KMS-11 (cell line): ENCODE results near the gene UCHL5.

ENCODE experiments used
- H2AFZ ChIP-seq: fragments of 200-600 bp; sonication (generic); 2 replicates; pipeline ENCODE4 v1.6.1; 2016; ENCODE audit warnings: antibody characterized with exemption, mixed run types, low read depth
- H3K27ac ChIP-seq: fragments of 200-600 bp; sonication (generic); 2 replicates; pipeline ENCODE4 v1.6.1; 2016; ENCODE audit warnings: mild to moderate bottlenecking, mixed run types
- H3K27me3 ChIP-seq: fragments of 200-600 bp; sonication (generic); 2 replicates; pipeline ENCODE4 v1.6.1; 2017; ENCODE audit warnings: mild to moderate bottlenecking, low read depth, mixed run types, moderate library complexity; ENCODE audit not compliant: insufficient read depth
- H3K36me3 ChIP-seq: fragments of 200-600 bp; sonication (generic); 2 replicates; pipeline ENCODE4 v1.6.1; 2017; ENCODE audit warnings: mild to moderate bottlenecking, mixed run types; ENCODE audit not compliant: insufficient read depth
- H3K4me1 ChIP-seq: fragments of 200-600 bp; sonication (generic); 2 replicates; pipeline ENCODE4 v1.6.1; 2016; ENCODE audit warnings: mild to moderate bottlenecking, low read depth, mixed run types; ENCODE audit not compliant: poor library complexity, severe bottlenecking
- H3K4me2 ChIP-seq: fragments of 200-600 bp; sonication (generic); 2 replicates; pipeline ENCODE4 v1.7.0; 2016; ENCODE audit warnings: mild to moderate bottlenecking, mixed run types
- H3K4me3 ChIP-seq: fragments of 200-600 bp; sonication (generic); IDR thresholded peaks from 2 replicates; pipeline ENCODE4 v1.6.1; 2017; ENCODE audit warnings: low read depth, low read length, mixed read lengths; ENCODE audit not compliant: insufficient read depth
- H3K79me2 ChIP-seq: fragments of 200-600 bp; sonication (generic); 2 replicates; pipeline ENCODE4 v1.6.1; 2016; ENCODE audit warnings: low read depth, mixed run types; ENCODE audit not compliant: insufficient read depth
- H3K9ac ChIP-seq: fragments of 200-600 bp; sonication (generic); 2 replicates; pipeline ENCODE4 v1.6.1; 2016; ENCODE audit warnings: mild to moderate bottlenecking, mixed run types
- H4K20me1 ChIP-seq: fragments of 200-600 bp; sonication (generic); 2 replicates; pipeline ENCODE4 v1.6.1; 2016; ENCODE audit warnings: mild to moderate bottlenecking, mixed run types; ENCODE audit not compliant: insufficient read depth
- TF ChIP-seq, protein P1 (sequence below): fragments of 200-600 bp; sonication (generic); conservative IDR thresholded peaks from 2 replicates; pipeline ENCODE4 v1.6.1; 2017; ENCODE audit warnings: low read depth, mild to moderate bottlenecking, antibody characterized with exemption, low read length, moderate library complexity, mixed read lengths

UCHL5 gene

DNA sequence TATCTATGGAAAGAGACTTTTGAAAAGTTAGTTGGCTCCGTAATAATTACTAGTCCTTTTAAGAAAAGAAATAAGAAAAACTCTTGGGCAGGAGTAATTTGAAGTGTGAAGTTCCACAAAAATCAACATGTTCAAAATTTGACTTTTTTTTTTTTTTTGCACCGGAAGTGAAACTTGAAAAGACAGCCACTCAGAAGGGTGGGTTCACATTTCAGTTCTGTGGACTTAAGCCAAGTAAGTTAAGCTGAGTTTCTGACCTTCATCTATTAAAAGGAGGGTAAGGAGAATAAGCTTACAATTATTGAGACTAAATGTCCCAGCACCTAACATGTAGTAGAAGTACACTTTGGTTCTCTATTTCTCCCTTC, 11.2 kb upstream of the UCHL5 start:
- Histone ChIP-seq H3K4me3 (no peak overlapping the region), H2AFZ (no peak overlapping the region), H3K4me1 (peaks cover 51% of the 10 kb centered on the region), H3K9ac (no peak overlapping the region; the same call in 1 of the 2 replicates), H3K79me2 (peaks cover 68% of the 10 kb centered on the region), H3K36me3 (no peaks in the 10 kb centered on the region), H3K27ac (peak overlapping the region; percentile 63), H3K27me3 (no peaks in the 10 kb centered on the region), H4K20me1 (no peaks in the 10 kb centered on the region), H3K4me2 (peak overlapping the region; percentile 90)
- TF ChIP-seq, protein P1, sequence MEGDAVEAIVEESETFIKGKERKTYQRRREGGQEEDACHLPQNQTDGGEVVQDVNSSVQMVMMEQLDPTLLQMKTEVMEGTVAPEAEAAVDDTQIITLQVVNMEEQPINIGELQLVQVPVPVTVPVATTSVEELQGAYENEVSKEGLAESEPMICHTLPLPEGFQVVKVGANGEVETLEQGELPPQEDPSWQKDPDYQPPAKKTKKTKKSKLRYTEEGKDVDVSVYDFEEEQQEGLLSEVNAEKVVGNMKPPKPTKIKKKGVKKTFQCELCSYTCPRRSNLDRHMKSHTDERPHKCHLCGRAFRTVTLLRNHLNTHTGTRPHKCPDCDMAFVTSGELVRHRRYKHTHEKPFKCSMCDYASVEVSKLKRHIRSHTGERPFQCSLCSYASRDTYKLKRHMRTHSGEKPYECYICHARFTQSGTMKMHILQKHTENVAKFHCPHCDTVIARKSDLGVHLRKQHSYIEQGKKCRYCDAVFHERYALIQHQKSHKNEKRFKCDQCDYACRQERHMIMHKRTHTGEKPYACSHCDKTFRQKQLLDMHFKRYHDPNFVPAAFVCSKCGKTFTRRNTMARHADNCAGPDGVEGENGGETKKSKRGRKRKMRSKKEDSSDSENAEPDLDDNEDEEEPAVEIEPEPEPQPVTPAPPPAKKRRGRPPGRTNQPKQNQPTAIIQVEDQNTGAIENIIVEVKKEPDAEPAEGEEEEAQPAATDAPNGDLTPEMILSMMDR = peak; percentile 56

DNA sequence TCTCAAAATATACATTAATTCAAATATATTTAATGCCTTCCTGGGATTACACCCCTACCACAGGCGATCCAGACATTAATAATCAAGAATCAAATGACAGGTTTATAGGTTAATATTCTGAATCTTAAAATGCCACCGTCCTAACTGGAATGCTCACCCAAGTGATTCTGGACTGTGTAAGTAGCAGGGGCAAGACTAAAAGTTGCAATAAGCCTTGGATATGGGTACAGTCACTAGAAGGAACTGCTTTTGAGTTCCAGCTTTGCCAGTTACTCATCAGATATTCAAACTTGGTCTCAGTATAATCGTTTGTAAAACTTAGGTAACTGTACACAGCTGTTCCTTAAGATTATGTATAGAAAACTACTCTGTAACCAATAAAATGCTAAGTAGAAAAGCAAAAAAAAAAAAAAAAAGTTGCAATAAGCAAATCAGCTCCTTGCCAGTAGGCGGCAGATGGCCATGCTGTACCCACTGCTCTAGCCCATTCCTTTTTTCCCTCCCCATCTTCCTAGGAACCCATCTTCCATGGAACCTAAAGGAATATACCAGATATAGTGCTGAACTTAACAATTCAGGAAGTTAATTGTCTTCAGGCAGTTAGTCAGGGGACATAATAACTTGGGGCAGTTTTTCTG, 10.7 kb upstream of the UCHL5 start:
- H3K27ac ChIP-seq = peak overlapping the region; percentile 63; the same call in 1 of the 2 replicates
- peaks cover 70% of the 10 kb centered on the region for H3K79me2 ChIP-seq

DNA sequence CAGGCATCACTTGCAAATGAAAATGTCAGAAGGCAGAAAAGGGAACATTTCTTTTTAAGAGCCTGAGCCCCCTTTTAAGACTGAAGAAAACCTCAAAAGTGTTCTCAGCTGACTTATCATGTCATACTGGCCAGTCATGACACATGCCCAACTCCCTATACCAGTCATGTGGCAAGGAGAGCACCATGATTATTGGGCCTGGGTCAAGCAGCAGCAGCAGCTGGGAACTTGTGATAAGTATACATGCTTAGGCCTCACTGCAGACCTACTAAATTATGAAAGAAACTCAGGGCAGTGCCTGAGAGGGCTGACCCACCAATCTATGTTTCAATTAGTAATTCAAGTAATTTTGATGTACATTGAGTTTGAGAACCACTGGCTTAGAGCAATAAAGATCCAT, 8.9 kb upstream of the UCHL5 start:
- Histone ChIP-seq H3K9ac (no peak overlapping the region), H3K27me3 (no peaks in the 10 kb centered on the region), H3K27ac (no peak overlapping the region)

More for the DNA sequence above, 10.7 kb upstream of the UCHL5 start:
- no peaks in the 10 kb centered on the region for H3K27me3 ChIP-seq
- TF ChIP-seq, protein P1 = peak; percentile 82
- no peak overlapping the region for H3K4me3 ChIP-seq
- H3K4me1 ChIP-seq = peaks cover 51% of the 10 kb centered on the region
- H4K20me1 ChIP-seq = no peaks in the 10 kb centered on the region
- H3K9ac ChIP-seq = no peak overlapping the region
- no peaks in the 10 kb centered on the region for H3K36me3 ChIP-seq
- no peak overlapping the region for H2AFZ ChIP-seq
- peak overlapping the region; percentile 90 for H3K4me2 ChIP-seq

GRCh38 chr1:193066606-193067005, 7.4 kb upstream of the UCHL5 start:
- Histone ChIP-seq H3K4me2 (no peak overlapping the region), H3K79me2 (peaks cover 87% of the 10 kb centered on the region), H3K27me3 (no peaks in the 10 kb centered on the region), H3K4me1 (peaks cover 64% of the 10 kb centered on the region), H3K9ac (no peak overlapping the region), H3K4me3 (no peak overlapping the region), H2AFZ (no peak overlapping the region), H4K20me1 (0 out of 2 replicates have a peak, but pooled peaks cover 3% of the 10 kb centered on the region), H3K27ac (no peak overlapping the region), H3K36me3 (no peaks in the 10 kb centered on the region)
- TF ChIP-seq, protein P1 = no peak

More for the DNA sequence above, 8.9 kb upstream of the UCHL5 start:
- Histone ChIP-seq H3K79me2 (peaks cover 85% of the 10 kb centered on the region), H3K4me2 (no peak overlapping the region), H2AFZ (no peak overlapping the region), H3K4me3 (no peak overlapping the region), H3K36me3 (no peaks in the 10 kb centered on the region), H4K20me1 (0 out of 2 replicates have a peak, but pooled peaks cover 1% of the 10 kb centered on the region), H3K4me1 (peaks cover 57% of the 10 kb centered on the region)
- TF ChIP-seq, protein P1 = no peak
